Measurements from ENCODE around the gene NEB. TPM values are rescaled to one million over a fixed set of nuclear protein-coding genes. Genes with fewer than 3 reads are reported as not detected.

Gene NEB
- total RNA-seq, 2 experiments from 2014 or later, result 0.12 to 0.26 TPM

GRCh38 chr2:151470556-151470955 is 263.7 kb downstream of the NEB start:
- H3K4me3 Mint-ChIP-seq, result no peak overlapping the region
- CTCF ChIA-PET, result interaction anchor here (1.1 kb wide), 1 partner anchor 554 kb away, joined by 5 read pairs; no protein-coding TSS in a partner anchor
- peaks cover 82% of the 10 kb centered on the region for H3K36me3 Mint-ChIP-seq
- no peaks in the 10 kb centered on the region for H3K27me3 Mint-ChIP-seq
- H3K9me3 Mint-ChIP-seq (ENCODE audit: low read depth), result no peaks in the 10 kb centered on the region
- peaks cover 13% of the 10 kb centered on the region for H3K4me1 Mint-ChIP-seq
- no peak overlapping the region for H3K27ac Mint-ChIP-seq
- no peak for ATAC-seq
- no peak for DNase-seq

- ATAC-seq, result no peak
- no peaks in the 10 kb centered on the region for H3K9me3 Mint-ChIP-seq (ENCODE audit: low read depth)
- no peak for DNase-seq
- H3K4me3 Mint-ChIP-seq, result no peak overlapping the region
- H3K36me3 Mint-ChIP-seq, result peaks cover 87% of the 10 kb centered on the region
- no peak overlapping the region for H3K27ac Mint-ChIP-seq
- H3K27me3 Mint-ChIP-seq, result no peaks in the 10 kb centered on the region
- CTCF ChIA-PET, result interaction anchor here (0.8 kb wide), 1 partner anchor 8 kb away, joined by 3 read pairs; no protein-coding TSS in a partner anchor
- H3K4me1 Mint-ChIP-seq, result peaks cover 8% of the 10 kb centered on the region
Measured at GRCh38 chr2:151465771-151466170, 268.5 kb downstream of the NEB start.

DNA sequence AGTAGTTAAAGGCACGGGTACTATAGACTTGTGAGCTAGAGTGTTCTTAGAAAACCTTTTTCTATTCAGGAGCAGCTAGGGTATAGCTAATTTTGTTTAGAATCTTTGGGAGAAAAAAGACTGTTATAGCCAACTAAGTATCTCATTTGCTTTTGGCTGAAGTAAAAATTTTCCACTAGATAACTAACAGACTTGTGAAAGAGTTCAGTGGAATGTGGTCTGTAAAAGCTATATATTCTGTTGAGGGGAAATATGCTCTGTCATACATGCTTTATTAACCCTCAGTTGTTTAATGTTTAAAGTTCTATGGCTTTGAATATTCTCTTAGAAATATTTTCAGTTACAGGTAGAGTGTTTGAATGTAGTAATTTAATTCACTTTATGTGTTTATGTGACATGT is 274.9 kb downstream of the NEB start:
- Mint-ChIP-seq H3K9me3 (ENCODE audit: low read depth) (no peaks in the 10 kb centered on the region), H3K36me3 (peaks cover 62% of the 10 kb centered on the region), H3K27me3 (no peaks in the 10 kb centered on the region), H3K27ac (no peak overlapping the region), H3K4me3 (no peak overlapping the region), H3K4me1 (no peaks in the 10 kb centered on the region)
- CTCF ChIA-PET, result no interaction called here
- ATAC-seq, result no peak
- no peak for DNase-seq

GRCh38 chr2:151439127-151439526 is 295.1 kb downstream of the NEB start:
- Mint-ChIP-seq H3K4me1 (peaks cover 6% of the 10 kb centered on the region), H3K27ac (no peak overlapping the region), H3K9me3 (ENCODE audit: low read depth) (no peaks in the 10 kb centered on the region), H3K4me3 (no peak overlapping the region), H3K36me3 (peaks cover 39% of the 10 kb centered on the region), H3K27me3 (no peaks in the 10 kb centered on the region)
- CTCF ChIA-PET, result interaction anchor here (0.8 to 1.4 kb wide), 3 partner anchors 8 to 200 kb away, joined by 3 to 5 read pairs (median 4); no protein-coding TSS in a partner anchor
- DNase-seq (no peak), ATAC-seq (no peak)

DNA sequence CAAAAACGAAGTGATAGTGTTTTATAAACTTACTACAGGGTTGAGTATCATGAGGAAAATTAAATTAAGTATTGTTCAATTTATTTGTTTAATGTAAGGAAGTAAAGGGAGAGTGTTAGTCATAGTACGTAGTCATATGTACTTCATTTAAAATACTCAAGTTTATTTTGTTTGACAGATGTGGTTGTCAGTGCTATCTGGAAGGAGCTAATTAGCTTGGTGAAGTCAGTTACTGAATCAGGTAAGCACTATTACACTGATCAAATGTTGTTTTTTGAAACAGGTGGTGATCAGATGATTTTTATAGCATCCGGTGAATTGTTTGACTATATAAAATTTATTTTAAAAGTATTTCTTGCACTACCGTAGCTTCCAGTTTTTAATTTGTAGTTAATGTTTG is 295.8 kb downstream of the NEB start:
- no peaks in the 10 kb centered on the region for H3K27me3 Mint-ChIP-seq
- no peak overlapping the region for H3K4me3 Mint-ChIP-seq
- no peak overlapping the region for H3K27ac Mint-ChIP-seq
- no peaks in the 10 kb centered on the region for H3K9me3 Mint-ChIP-seq (ENCODE audit: low read depth)
- no peak for DNase-seq
- H3K36me3 Mint-ChIP-seq, result peaks cover 38% of the 10 kb centered on the region
- no peak for ATAC-seq
- peaks cover 6% of the 10 kb centered on the region for H3K4me1 Mint-ChIP-seq
- CTCF ChIA-PET, result interaction anchor here (0.8 to 2.5 kb wide), 4 partner anchors 12 to 200 kb away, joined by 3 to 7 read pairs (median 4); no protein-coding TSS in a partner anchor

DNA sequence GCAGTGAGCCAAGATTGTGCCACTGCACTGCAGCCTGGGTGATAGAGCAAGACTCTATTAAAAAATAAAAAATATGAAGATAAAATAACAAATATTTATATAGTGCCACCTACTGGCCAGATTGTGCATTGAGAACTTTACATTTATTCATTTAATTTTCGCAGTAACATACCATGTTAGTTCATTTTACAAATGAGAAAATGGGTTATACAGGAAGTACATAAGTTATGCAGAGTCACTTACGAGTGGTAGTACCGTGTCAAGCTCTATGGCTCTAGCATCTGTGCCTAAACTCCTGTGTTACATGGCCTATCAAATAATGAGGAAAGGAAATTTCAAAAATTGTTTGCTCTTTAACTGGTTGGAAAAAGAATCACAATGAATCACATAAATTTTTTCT is 296.6 kb downstream of the NEB start:
- ATAC-seq, result no peak
- DNase-seq, result no peak
- Mint-ChIP-seq H3K9me3 (ENCODE audit: low read depth) (no peaks in the 10 kb centered on the region), H3K27ac (peak overlapping the region; percentile 43), H3K4me3 (no peak overlapping the region), H3K27me3 (no peaks in the 10 kb centered on the region), H3K36me3 (peaks cover 40% of the 10 kb centered on the region), H3K4me1 (peaks cover 6% of the 10 kb centered on the region)
- CTCF ChIA-PET, result interaction anchor here (0.8 to 2.5 kb wide), 15 partner anchors 9 to 199 kb away, joined by 3 to 16 read pairs (median 3); no protein-coding TSS in a partner anchor

Other genes starting within 250 kb of the NEB start
- 10 to 100 TPM; 45.3 to 46.6 TPM for gene ARL5A, start 93.9 kb upstream of the NEB start, total RNA-seq

Measured in activated CD8-positive, alpha-beta memory T cell treated with anti-CD3 and anti-CD28 coated beads, Interleukin-2, amount 10 ng/mL, durations not matched to agents 7 days and 5 days (primary cell).